NCI-H748 (cell line): ENCODE measurements around the gene CELF4.

Experiments
- DNase-seq: peaks from one replicate; lab custom pipeline; 2025; ENCODE audit not compliant: unreplicated experiment; lab: John Stamatoyannopoulos, UW

The CELF4 gene

GRCh38 chr18:37299471-37300304, 265.9 kb downstream of the CELF4 start:
- DNase-seq: peak; percentile 99

DNA sequence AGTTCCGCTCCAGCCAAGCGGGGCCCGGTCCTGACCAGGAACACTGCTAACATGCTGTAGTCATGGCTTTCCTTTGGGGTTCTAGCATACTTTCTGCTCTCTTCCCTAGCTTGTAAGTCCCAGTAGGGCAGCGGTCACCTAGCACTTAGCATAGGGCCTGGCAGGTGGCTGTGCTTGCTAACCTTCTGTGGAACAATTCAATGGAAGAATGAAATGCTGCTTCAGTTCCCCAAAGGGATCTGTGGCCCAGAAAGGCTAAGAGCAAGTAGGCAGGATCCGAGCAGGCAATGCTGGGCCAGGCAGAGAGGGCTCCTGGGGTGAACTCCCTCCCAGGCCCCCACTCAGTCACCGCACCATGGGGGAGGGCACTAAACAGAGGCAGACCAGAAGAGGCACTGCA, 266.8 kb downstream of the CELF4 start:
- DNase-seq: peak; percentile 26

- DNase-seq: no peak
These were observed 268.5 kb downstream of the CELF4 start for GRCh38 chr18:37297106-37297505.

DNA sequence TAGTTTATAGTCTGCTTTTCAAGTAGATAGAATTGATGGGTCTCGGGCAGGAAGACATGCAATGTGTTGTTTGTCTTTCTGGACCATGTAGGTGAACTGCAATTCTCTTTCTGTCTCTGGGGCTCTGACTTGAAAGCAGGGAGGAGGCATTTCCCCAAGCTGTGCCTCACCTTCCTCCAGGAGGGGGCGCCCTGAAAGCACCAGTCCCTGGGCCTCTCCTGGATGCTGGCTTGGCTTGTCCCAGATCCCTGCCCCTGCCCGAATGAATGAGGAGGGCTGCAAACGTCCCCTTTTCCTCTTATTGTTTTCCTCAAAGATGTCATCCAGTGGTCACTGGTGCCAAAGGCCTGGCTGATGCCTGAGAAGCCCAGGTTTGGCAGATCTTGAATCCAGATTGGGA, 270.6 kb downstream of the CELF4 start:
- DNase-seq: peak; percentile 37

GRCh38 chr18:37293359-37293758, 272.2 kb downstream of the CELF4 start:
- DNase-seq: no peak

- DNase-seq: no peak
These were observed 276.2 kb downstream of the CELF4 start for GRCh38 chr18:37289423-37289822.

DNA sequence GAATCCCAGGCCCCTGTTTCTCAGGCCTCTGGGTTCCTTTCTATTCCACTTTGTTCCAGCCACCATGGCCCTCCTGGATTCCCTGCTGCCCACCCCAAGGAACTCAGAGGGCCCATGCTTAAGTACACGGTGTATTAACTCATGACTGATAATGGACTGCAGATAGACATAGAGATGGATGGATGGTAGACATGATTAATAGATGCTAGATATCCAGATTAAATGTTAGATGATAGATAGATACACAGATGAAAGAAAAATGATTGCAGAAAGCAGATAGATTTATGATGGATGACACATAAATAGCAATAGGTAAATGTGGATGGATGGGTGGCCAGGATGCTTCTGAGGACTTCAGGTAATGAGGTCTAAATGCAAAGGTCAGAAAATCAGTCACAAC, 278.0 kb downstream of the CELF4 start:
- no peak for DNase-seq

DNA sequence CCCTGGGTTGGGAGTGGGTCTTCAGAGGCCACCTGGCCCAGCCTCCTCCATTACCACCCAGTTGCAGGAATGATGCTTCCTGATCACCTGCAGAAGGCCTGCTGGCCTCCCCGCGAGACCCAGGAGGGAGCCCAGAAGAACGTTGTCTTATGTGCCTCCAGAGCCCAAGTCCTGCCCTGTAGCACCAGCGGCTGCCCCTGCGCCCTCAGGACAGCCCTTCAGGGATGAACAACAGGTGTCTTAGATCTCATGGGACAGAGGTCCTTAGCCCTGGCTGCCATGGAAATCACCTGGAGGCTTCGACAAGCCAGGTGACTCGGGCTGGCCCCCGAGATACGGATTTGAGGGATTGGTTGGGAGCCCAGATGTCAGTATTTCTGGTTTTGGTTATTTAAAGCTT, 278.8 kb downstream of the CELF4 start:
- no peak for DNase-seq

GRCh38 chr18:37285825-37286224, 279.8 kb downstream of the CELF4 start:
- DNase-seq: no peak

- no peak for DNase-seq
These were observed 281.3 kb downstream of the CELF4 start for GRCh38 chr18:37284260-37284659.

- DNase-seq: peak; percentile 19
These were observed 283.1 kb downstream of the CELF4 start for GRCh38 chr18:37282386-37283037.

GRCh38 chr18:37280701-37281393, 284.8 kb downstream of the CELF4 start:
- DNase-seq: no peak

- no peak for DNase-seq
These were observed 287.8 kb downstream of the CELF4 start for GRCh38 chr18:37277804-37278203.

DNA sequence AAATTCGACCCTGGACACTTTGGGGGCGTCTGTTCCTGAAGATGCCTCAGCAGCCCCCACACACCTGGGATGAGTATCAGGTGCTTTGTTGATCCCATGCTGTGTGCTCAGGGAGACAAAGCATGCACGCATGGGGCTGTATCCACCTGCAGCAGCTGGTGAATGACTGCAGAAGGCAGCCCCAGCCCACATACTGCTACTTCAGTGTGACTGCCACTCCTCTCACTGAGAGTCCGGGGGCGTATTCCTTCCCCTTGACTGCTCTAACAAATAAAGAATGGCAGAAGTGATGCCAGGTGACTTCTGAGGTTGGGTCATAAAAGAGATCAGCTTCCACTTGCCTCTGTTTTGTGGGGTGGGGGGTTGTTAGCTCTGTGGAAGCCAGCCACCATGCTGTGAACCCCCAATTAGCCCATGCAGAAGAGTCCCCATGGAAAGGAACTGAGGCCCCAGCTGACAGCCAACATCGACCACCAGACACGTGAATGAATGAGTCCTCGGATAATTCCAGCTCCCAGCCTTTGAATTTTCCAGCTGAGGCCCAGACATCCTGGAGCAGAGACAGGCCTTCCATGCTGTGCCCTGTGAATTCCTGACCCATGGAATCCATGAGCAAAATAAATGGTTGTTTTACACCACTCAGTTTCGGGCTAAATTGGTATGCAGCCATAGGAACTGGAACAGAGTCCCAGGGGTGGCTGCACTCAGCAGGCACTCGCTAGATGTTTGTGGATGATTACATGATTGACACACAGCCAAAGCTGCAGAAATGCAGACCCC, 289.3 kb downstream of the CELF4 start:
- DNase-seq: no peak

DNA sequence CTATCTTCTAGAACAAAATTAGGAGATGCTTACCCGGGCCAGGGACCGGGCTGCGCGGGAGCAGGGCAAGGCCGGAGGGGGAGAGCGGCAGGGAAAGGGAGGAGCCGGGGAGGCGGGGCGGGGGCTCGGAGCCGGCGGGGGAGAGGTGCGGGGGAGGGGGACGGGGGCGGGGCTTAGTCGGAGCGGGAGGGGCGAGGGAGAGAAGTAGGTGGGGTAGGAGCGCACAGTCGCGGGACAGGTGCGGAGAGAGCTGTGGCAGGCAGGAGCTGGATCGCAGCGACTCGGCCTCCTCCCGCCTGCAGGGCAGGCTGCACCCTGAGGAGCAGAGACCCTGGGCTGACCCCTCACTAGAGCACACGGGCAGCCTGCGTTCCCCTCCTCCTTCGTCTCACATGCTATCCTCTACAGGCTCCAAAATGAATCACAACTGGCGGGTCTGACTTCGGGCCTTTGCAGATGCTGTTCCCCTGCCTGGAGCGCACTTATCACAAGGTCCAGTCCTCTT, 290.3 kb downstream of the CELF4 start:
- DNase-seq: no peak

GRCh38 chr18:37274309-37275236, 291.0 kb downstream of the CELF4 start:
- no peak for DNase-seq

DNA sequence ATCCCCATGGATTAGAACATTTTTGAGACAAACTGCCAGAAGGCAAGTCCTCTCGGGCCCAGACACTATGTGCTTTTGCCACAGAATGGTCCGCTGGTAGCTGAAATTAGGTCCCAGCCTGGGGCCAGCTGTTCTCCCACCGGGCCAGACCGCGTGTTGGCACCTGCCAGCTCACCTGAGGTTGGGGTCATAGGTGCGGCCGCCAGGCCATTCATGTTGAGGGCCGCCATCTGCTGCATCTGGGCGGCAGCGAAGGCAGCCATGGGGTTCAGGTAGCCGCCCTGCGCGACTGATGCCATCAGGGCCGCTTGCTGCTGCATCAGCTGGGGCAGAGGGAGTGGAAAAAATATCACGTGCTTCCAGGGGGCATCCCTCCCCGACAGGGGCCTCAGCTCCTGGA, 292.8 kb downstream of the CELF4 start:
- DNase-seq: no peak

DNA sequence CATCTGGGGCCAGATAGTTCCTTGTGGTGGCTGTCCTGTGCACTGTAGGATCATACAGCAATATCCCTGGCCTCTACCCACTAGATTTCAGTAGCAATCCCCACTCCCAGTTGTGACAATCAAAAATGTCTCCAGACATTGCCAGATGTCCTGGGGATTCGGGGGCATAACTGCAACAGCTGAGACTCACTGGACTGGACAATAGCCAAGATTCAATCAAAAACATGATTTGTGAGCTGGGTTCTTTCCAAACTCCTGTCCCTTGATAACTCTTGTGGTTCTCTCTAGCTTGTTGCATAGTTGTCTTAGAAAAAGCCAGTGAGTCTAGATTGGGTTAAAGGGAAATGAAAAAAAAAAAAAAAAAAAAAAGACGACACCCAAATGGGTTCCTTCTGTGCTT, 293.4 kb downstream of the CELF4 start:
- no peak for DNase-seq

- DNase-seq: no peak
These were observed 294.9 kb downstream of the CELF4 start for GRCh38 chr18:37270666-37271052.
